Measurements from ENCODE around the gene HLA-DMB. TPM values are rescaled to one million over a fixed set of nuclear protein-coding genes. Genes with fewer than 3 reads are reported as not detected.

Gene HLA-DMB
- polyA plus RNA-seq, 1 donor from 2014 or later: 2.9 TPM

GRCh38 chr6:32983493-32983848 lies 42.6 kb upstream of the HLA-DMB start:
- H2AFZ ChIP-seq (ENCODE audit: low read depth, low read length): no peak overlapping the region
- TF ChIP-seq RAD21 (conservative IDR thresholded peaks at IDR 0.05): no peak
- TF ChIP-seq POLR2AphosphoS5 (IDR thresholded peaks at IDR 0.05): no peak
- no peak for TF ChIP-seq CTCF (IDR thresholded peaks at IDR 0.05; ENCODE audit: poor library complexity, severe bottlenecking)
- TF ChIP-seq EZH2 (IDR thresholded peaks at IDR 0.05; ENCODE audit: borderline replicate concordance, insufficient read depth, low read length, poor library complexity, severe bottlenecking): no peak
- no peak for TF ChIP-seq EP300 (conservative IDR thresholded peaks at IDR 0.05; ENCODE audit: poor library complexity, severe bottlenecking)
- no peak for TF ChIP-seq REST (IDR thresholded peaks at IDR 0.05; ENCODE audit: borderline replicate concordance)
- no peak for TF ChIP-seq TAF1 (IDR thresholded peaks at IDR 0.05; ENCODE audit: low read depth)
- TF ChIP-seq MXI1 (conservative IDR thresholded peaks at IDR 0.05; ENCODE audit: poor library complexity, severe bottlenecking): no peak
- no peak for TF ChIP-seq SMC3 (conservative IDR thresholded peaks at IDR 0.05; ENCODE audit: poor library complexity)
- H3K27ac ChIP-seq (ENCODE audit: low read length): no peak overlapping the region
- no peak overlapping the region for H3K9ac ChIP-seq (ENCODE audit: low read length)
- peaks cover 9% of the 10 kb centered on the region for H3K36me3 ChIP-seq (ENCODE audit: insufficient read depth, low read length)
- H3K27me3 ChIP-seq (ENCODE audit: insufficient read depth, low read depth, low read length): no peaks in the 10 kb centered on the region
- H3K9me2 ChIP-seq (ENCODE audit: insufficient read depth, low read length): no peaks in the 10 kb centered on the region
- no peaks in the 10 kb centered on the region for H3F3A ChIP-seq (ENCODE audit: insufficient read depth, low read length, poor library complexity, severe bottlenecking)
- H3K4me3 ChIP-seq (ENCODE audit: low read length): no peak overlapping the region
- no peak overlapping the region for H3K4me2 ChIP-seq (ENCODE audit: low read length)
- H3K9me3 ChIP-seq (ENCODE audit: low read length): no peaks in the 10 kb centered on the region
- peaks cover 5% of the 10 kb centered on the region for H3K79me2 ChIP-seq (replicated peaks; ENCODE audit: insufficient read depth, low read length)
- peaks cover 3% of the 10 kb centered on the region for H4K20me1 ChIP-seq (ENCODE audit: insufficient read depth)

GRCh38 chr6:32982702-32983492 lies 42.1 kb upstream of the HLA-DMB start:
- H3K4me3 ChIP-seq (ENCODE audit: low read length): no peak overlapping the region
- H3K79me2 ChIP-seq (replicated peaks; ENCODE audit: insufficient read depth, low read length): peaks cover 11% of the 10 kb centered on the region
- H4K20me1 ChIP-seq (ENCODE audit: insufficient read depth): peaks cover 9% of the 10 kb centered on the region
- H3K4me2 ChIP-seq (ENCODE audit: low read length): no peak overlapping the region
- H3K27me3 ChIP-seq (ENCODE audit: insufficient read depth, low read depth, low read length): no peaks in the 10 kb centered on the region
- H3K36me3 ChIP-seq (ENCODE audit: insufficient read depth, low read length): peaks cover 9% of the 10 kb centered on the region
- H2AFZ ChIP-seq (ENCODE audit: low read depth, low read length): no peak overlapping the region
- no peaks in the 10 kb centered on the region for H3F3A ChIP-seq (ENCODE audit: insufficient read depth, low read length, poor library complexity, severe bottlenecking)
- H3K9ac ChIP-seq (ENCODE audit: low read length): no peak overlapping the region
- H3K9me2 ChIP-seq (ENCODE audit: insufficient read depth, low read length): no peaks in the 10 kb centered on the region
- no peak overlapping the region for H3K27ac ChIP-seq (ENCODE audit: low read length)
- no peaks in the 10 kb centered on the region for H3K9me3 ChIP-seq (ENCODE audit: low read length)
- TF ChIP-seq POLR2AphosphoS5 (IDR thresholded peaks at IDR 0.05) (no peak), MXI1 (conservative IDR thresholded peaks at IDR 0.05; ENCODE audit: poor library complexity, severe bottlenecking) (no peak), TAF1 (IDR thresholded peaks at IDR 0.05; ENCODE audit: low read depth) (no peak), REST (IDR thresholded peaks at IDR 0.05; ENCODE audit: borderline replicate concordance) (no peak), EP300 (conservative IDR thresholded peaks at IDR 0.05; ENCODE audit: poor library complexity, severe bottlenecking) (no peak), EZH2 (IDR thresholded peaks at IDR 0.05; ENCODE audit: borderline replicate concordance, insufficient read depth, low read length, poor library complexity, severe bottlenecking) (no peak), CTCF (IDR thresholded peaks at IDR 0.05; ENCODE audit: poor library complexity, severe bottlenecking) (no peak), SMC3 (conservative IDR thresholded peaks at IDR 0.05; ENCODE audit: poor library complexity) (no peak)
